Karpas-422 (cell line): ENCODE results near the gene PHETA1. TPM values are rescaled to one million over a fixed set of nuclear protein-coding genes. Genes with fewer than 3 reads are reported as not detected.
A peak's percentile ranks its signal among the peaks of the same experiment; 100 is the strongest.

Experiments used
- DNase-seq: peaks from one replicate; pipeline ENCODE4 v3.0.0-alpha.2; 2015
- H2AFZ ChIP-seq: fragments of 200-600 bp; sonication (generic); 2 replicates; pipeline ENCODE4 v1.6.1; 2014; ENCODE audit warnings: antibody characterized with exemption, low read length, mixed read lengths
- H3K27ac ChIP-seq: fragments of 200-600 bp; sonication (generic); 2 replicates; pipeline ENCODE4 v1.5.1; 2014; ENCODE audit warnings: mild to moderate bottlenecking, low read length, moderate library complexity
- H3K27me3 ChIP-seq: fragments of 200-600 bp; sonication (generic); 2 replicates; pipeline ENCODE4 v1.6.1; 2014; ENCODE audit warnings: low read length, mixed read lengths
- H3K36me3 ChIP-seq: fragments of 200-600 bp; sonication (generic); 2 replicates; pipeline ENCODE4 v1.6.1; 2014; ENCODE audit warnings: low read length, mixed read lengths; ENCODE audit not compliant: insufficient read depth
- H3K4me1 ChIP-seq: fragments of 200-600 bp; sonication (generic); 2 replicates; pipeline ENCODE4 v1.6.1; 2014; ENCODE audit warnings: mild to moderate bottlenecking, low read length, mixed read lengths
- H3K4me2 ChIP-seq: fragments of 200-600 bp; sonication (generic); 2 replicates; pipeline ENCODE4 v1.6.1; 2014; ENCODE audit warnings: low read length, low read depth, mild to moderate bottlenecking; ENCODE audit not compliant: poor library complexity, severe bottlenecking
- H3K4me3 ChIP-seq: fragments of 200-600 bp; sonication (generic); 2 replicates; pipeline ENCODE4 v1.5.1; 2014; ENCODE audit warnings: mild to moderate bottlenecking, antibody characterized with exemption, low read length, mixed read lengths
- H3K79me2 ChIP-seq: fragments of 200-600 bp; sonication (generic); 2 replicates; pipeline ENCODE4 v1.6.1; 2014; ENCODE audit warnings: mild to moderate bottlenecking, low read length, mixed read lengths
- H3K9ac ChIP-seq: fragments of 200-600 bp; sonication (generic); 2 replicates; pipeline ENCODE4 v1.6.0; 2014; ENCODE audit warnings: low read length
- H3K9me2 ChIP-seq: fragments of 200-600 bp; sonication (generic), shearing (Covaris generic); replicated peaks from 2 replicates; pipeline ENCODE4 v1.6.0; 2014; ENCODE audit warnings: mild to moderate bottlenecking, low read length, moderate library complexity; ENCODE audit not compliant: insufficient read depth
- H3K9me3 ChIP-seq: fragments of 300-700, 200-600 bp; sonication (generic); 2 replicates; pipeline ENCODE4 v1.6.1; 2014; ENCODE audit warnings: low read length, mixed read lengths
- H4K20me1 ChIP-seq: fragments of 200-600 bp; sonication (generic); 2 replicates; pipeline ENCODE4 v1.6.1; 2014; ENCODE audit warnings: mild to moderate bottlenecking, antibody characterized with exemption, low read length, low read depth; ENCODE audit not compliant: insufficient read depth
- total RNA-seq: library from RNA; depleted of rRNA; stranded (reverse); fragments of >200 nt; shearing (Covaris generic); gene quantifications from 2 replicates; pipeline ENCODE4 v1.2.3, GENCODE V29; 2014; ENCODE audit warnings: low replicate concordance; rRNA removed

The PHETA1 gene
- 0.11 and 0.61 TPM in 2 replicates for total RNA-seq

- peaks cover 12% of the 10 kb centered on the region for H3K4me1 ChIP-seq
- no peaks in the 10 kb centered on the region for H4K20me1 ChIP-seq
- H3K27ac ChIP-seq, result no peak within 1 kb of the TSS
- peak within 1 kb of the TSS; percentile 78 for H3K4me2 ChIP-seq
- no peaks in the 10 kb centered on the region for H3K9me3 ChIP-seq
- DNase-seq, result peak; percentile 91
- no peaks in the 10 kb centered on the region for H3K79me2 ChIP-seq
- peak within 1 kb of the TSS; percentile 61 for H3K9ac ChIP-seq
- peak within 1 kb of the TSS; percentile 73; the same call in 1 of the 2 replicates for H2AFZ ChIP-seq
- H3K4me3 ChIP-seq, result peak within 1 kb of the TSS; percentile 68
- no peaks in the 10 kb centered on the region for H3K9me2 ChIP-seq
- no peaks in the 10 kb centered on the region; the same call in 1 of the 2 replicates for H3K27me3 ChIP-seq
- H3K36me3 ChIP-seq, result no peaks in the 10 kb centered on the region
Observed at GRCh38 chr12:111368788-111369495, at the start of gene PHETA1. TSS of gene PHETA1 (minus strand) at chr12:111369095. CDS start at chr12:111363427, 5,668 bp downstream.

DNA sequence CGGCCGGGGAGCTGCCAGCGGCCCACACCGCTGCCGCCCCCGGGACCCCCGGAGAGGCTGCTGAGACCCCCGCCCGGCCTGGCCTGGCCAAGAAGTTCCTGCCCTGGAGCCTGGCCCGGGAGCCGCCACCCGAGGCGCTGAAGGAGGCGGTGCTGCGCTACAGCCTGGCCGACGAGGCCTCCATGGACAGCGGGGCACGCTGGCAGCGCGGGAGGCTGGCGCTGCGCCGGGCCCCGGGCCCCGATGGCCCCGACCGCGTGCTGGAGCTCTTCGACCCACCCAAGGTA lies 49.6 kb upstream of the PHETA1 start:
- Histone ChIP-seq H4K20me1 (no peaks in the 10 kb centered on the region; the same call in 1 of the 2 replicates), H3K27me3 (no peaks in the 10 kb centered on the region), H3K36me3 (0 out of 2 replicates have a peak, but pooled peaks cover 5% of the 10 kb centered on the region), H3K27ac (no peak overlapping the region), H3K4me1 (no peaks in the 10 kb centered on the region), H3K9me3 (no peaks in the 10 kb centered on the region), H2AFZ (no peak overlapping the region), H3K4me3 (no peak overlapping the region), H3K9me2 (no peaks in the 10 kb centered on the region), H3K9ac (no peak overlapping the region), H3K79me2 (peaks cover 71% of the 10 kb centered on the region), H3K4me2 (no peak overlapping the region)
- no peak for DNase-seq

DNA sequence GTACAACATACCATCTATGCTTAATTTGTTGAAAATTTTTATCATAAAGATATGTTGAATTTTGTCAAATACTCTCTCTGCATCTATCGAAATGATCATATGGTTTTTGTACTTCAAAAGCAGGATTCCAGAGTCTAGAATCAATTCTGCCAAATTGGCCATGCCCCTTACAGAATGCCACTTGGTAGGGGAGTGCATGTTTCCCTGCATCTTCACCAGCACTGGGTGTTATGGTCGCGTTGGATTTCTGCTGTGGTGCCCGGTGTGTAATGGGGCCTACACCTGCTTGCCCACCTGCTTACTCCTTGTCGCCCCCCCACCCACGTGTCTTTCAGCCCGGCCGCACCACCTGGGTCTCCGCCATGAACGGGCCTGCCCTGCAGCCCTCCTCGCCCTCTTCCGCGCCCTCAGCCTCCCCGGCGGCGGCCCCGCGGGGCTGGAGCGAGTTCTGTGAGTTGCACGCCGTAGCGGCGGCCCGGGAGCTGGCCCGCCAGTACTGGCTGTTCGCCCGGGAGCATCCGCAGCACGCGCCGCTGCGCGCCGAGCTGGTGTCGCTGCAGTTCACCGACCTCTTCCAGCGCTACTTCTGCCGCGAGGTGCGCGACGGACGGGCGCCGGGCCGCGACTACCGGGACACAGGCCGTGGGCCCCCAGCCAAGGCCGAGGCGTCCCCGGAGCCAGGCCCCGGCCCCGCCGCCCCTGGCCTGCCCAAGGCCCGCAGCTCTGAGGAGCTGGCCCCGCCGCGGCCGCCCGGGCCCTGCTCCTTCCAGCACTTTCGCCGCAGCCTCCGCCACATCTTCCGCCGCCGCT lies 49.1 kb upstream of the PHETA1 start:
- Histone ChIP-seq H3K9ac (no peak overlapping the region), H3K27ac (no peak overlapping the region), H3K36me3 (0 out of 2 replicates have a peak, but pooled peaks cover 5% of the 10 kb centered on the region), H3K79me2 (peaks cover 75% of the 10 kb centered on the region), H2AFZ (no peak overlapping the region), H3K9me3 (no peaks in the 10 kb centered on the region), H3K4me3 (no peak overlapping the region), H3K9me2 (no peaks in the 10 kb centered on the region), H4K20me1 (no peaks in the 10 kb centered on the region; the same call in 1 of the 2 replicates), H3K27me3 (no peaks in the 10 kb centered on the region), H3K4me2 (no peak overlapping the region), H3K4me1 (no peaks in the 10 kb centered on the region)
- no peak for DNase-seq

DNA sequence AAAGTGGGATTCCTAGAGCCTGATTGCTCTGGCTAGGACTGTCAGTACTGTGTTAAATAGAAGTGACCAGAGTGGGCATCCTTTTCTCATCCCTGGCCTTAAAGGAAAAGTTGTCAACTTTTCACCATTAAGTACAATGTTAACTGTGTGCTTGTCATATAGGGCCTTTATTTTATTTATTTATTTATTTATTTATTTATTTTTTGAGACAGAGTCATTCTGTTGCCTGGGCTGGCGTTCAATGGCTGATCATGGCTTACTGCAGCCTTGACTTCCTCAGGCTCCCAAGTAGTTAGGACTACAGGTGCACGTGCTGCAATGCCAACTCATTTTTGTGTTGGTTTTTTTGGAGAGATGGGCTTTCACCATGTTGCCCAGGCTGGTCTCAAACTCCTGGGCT lies 48.4 kb upstream of the PHETA1 start:
- H3K9ac ChIP-seq, result no peak overlapping the region
- H3K27me3 ChIP-seq, result no peaks in the 10 kb centered on the region
- peaks cover 79% of the 10 kb centered on the region for H3K79me2 ChIP-seq
- no peaks in the 10 kb centered on the region; the same call in 1 of the 2 replicates for H4K20me1 ChIP-seq
- peaks cover under 1% of the 10 kb centered on the region; the same call in 1 of the 2 replicates for H3K4me1 ChIP-seq
- no peaks in the 10 kb centered on the region for H3K9me3 ChIP-seq
- H2AFZ ChIP-seq, result no peak overlapping the region
- no peaks in the 10 kb centered on the region for H3K9me2 ChIP-seq
- no peak overlapping the region for H3K27ac ChIP-seq
- H3K36me3 ChIP-seq, result 0 out of 2 replicates have a peak, but pooled peaks cover 5% of the 10 kb centered on the region
- no peak overlapping the region for H3K4me3 ChIP-seq
- no peak for DNase-seq
- no peak overlapping the region for H3K4me2 ChIP-seq

DNA sequence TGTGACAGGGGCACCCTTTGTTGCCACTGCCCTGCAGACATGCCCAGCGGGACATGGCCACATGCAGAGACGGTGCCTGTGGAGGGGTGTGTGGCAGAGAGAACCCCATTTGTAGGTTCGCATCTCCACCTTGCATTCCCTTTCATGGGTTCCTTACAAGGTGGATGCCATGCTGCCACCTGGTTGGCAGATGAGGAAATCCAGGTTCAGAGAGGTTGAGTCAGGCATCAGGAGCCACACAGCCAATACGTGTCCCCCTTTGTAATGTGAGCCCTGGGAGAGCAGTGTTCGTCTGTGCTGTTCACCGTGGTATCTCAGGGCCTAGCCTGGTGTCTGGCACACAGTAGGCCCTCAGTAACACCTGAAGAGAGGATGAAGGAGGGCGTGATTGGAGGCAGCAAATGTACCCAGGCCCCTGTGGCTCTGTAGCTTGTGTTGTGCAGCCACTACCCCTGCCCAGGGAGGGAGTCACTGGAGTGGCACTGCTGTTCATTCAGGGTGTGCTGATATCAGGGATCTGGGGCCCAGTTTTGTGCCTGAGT lies 45.9 kb upstream of the PHETA1 start:
- DNase-seq, result no peak
- Histone ChIP-seq H3K9me3 (no peaks in the 10 kb centered on the region), H3K9me2 (no peaks in the 10 kb centered on the region), H3K79me2 (peaks cover 82% of the 10 kb centered on the region), H3K27me3 (no peaks in the 10 kb centered on the region), H3K27ac (no peak overlapping the region), H3K36me3 (no peaks in the 10 kb centered on the region), H3K9ac (no peak overlapping the region), H3K4me3 (no peak overlapping the region), H3K4me1 (peaks cover 23% of the 10 kb centered on the region), H2AFZ (no peak overlapping the region), H4K20me1 (no peaks in the 10 kb centered on the region; the same call in 1 of the 2 replicates), H3K4me2 (no peak overlapping the region)

GRCh38 chr12:111413442-111414086 lies 44.7 kb upstream of the PHETA1 start:
- Histone ChIP-seq H3K9ac (no peak overlapping the region), H2AFZ (no peak overlapping the region), H3K36me3 (no peaks in the 10 kb centered on the region), H3K27me3 (no peaks in the 10 kb centered on the region), H3K4me2 (no peak overlapping the region), H3K4me3 (no peak overlapping the region), H3K9me2 (no peaks in the 10 kb centered on the region), H3K4me1 (peaks cover 35% of the 10 kb centered on the region), H3K27ac (no peak overlapping the region), H3K79me2 (peaks cover 86% of the 10 kb centered on the region), H4K20me1 (peaks cover 10% of the 10 kb centered on the region; the same call in 1 of the 2 replicates), H3K9me3 (no peaks in the 10 kb centered on the region)
- DNase-seq, result no peak

GRCh38 chr12:111412830-111413441 lies 44.0 kb upstream of the PHETA1 start:
- no peaks in the 10 kb centered on the region for H3K9me2 ChIP-seq
- no peak overlapping the region for H3K27ac ChIP-seq
- H3K27me3 ChIP-seq, result no peaks in the 10 kb centered on the region
- H4K20me1 ChIP-seq, result peaks cover 16% of the 10 kb centered on the region; the same call in 1 of the 2 replicates
- H3K36me3 ChIP-seq, result no peaks in the 10 kb centered on the region
- H3K9me3 ChIP-seq, result no peaks in the 10 kb centered on the region
- H3K4me2 ChIP-seq, result no peak overlapping the region
- no peak overlapping the region for H2AFZ ChIP-seq
- peaks cover 92% of the 10 kb centered on the region for H3K79me2 ChIP-seq
- no peak overlapping the region for H3K9ac ChIP-seq
- peaks cover 42% of the 10 kb centered on the region for H3K4me1 ChIP-seq
- DNase-seq, result no peak
- no peak overlapping the region for H3K4me3 ChIP-seq
